ENCODE data around the gene SHC3. TPM values are rescaled to one million over a fixed set of nuclear protein-coding genes. Genes with fewer than 3 reads are reported as not detected.
A peak's percentile ranks its signal among the peaks of the same experiment; 100 is the strongest.

SHC3 gene
- total RNA-seq, 1 experiment from 2014 or later: 0.69 TPM

- H3K9me3 ChIP-seq: peaks cover 7% of the 10 kb centered on the region; the same call in 1 of the 2 replicates
- no peak for DNase-seq
- no peak overlapping the region for H3K4me3 ChIP-seq
- H3K27me3 ChIP-seq: no peaks in the 10 kb centered on the region
- no peaks in the 10 kb centered on the region for H3K36me3 ChIP-seq
These were observed 39.9 kb downstream of the SHC3 start for GRCh38 chr9:89138463-89139390.

- Histone ChIP-seq H3K27me3 (no peaks in the 10 kb centered on the region), H3K36me3 (no peaks in the 10 kb centered on the region), H3K9me3 (peaks cover 7% of the 10 kb centered on the region; the same call in 1 of the 2 replicates), H3K4me3 (no peak overlapping the region)
- peak; percentile 22 for DNase-seq
These were observed 40.8 kb downstream of the SHC3 start for GRCh38 chr9:89137542-89138462.

DNA sequence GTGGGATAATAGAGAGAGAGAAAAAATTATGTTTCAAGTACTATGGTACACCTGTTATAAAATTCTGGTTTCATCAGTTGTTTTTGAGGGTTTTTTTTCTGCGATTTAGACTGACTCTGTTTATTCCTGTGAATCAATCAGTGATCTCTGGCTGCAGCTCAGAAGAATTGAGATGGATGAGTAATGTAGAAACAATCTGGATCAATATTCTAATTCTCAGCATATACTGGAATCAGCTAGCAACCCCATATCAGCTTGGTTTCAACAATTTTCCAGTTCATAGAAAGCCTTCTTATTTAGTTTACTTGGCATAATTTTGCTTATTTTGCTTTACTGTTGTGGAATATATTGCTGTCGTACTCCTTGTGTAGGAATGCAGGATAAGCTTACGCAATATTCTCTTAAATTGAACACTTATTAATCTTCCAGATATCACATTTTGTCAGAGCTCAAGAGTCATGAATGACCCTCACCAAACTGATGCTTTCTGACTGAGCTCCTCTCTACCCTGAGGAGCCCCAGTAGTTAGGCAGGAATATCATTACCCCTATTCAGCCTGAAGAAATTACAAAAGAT, 42.9 kb downstream of the SHC3 start:
- DNase-seq: no peak
- H3K36me3 ChIP-seq: no peaks in the 10 kb centered on the region
- H3K9me3 ChIP-seq: peaks cover 7% of the 10 kb centered on the region; the same call in 1 of the 2 replicates
- H3K4me3 ChIP-seq: no peak overlapping the region
- H3K27me3 ChIP-seq: no peaks in the 10 kb centered on the region

- no peak for DNase-seq
- H3K4me3 ChIP-seq: no peak overlapping the region
These were observed 43.9 kb downstream of the SHC3 start for GRCh38 chr9:89134709-89135108.

DNA sequence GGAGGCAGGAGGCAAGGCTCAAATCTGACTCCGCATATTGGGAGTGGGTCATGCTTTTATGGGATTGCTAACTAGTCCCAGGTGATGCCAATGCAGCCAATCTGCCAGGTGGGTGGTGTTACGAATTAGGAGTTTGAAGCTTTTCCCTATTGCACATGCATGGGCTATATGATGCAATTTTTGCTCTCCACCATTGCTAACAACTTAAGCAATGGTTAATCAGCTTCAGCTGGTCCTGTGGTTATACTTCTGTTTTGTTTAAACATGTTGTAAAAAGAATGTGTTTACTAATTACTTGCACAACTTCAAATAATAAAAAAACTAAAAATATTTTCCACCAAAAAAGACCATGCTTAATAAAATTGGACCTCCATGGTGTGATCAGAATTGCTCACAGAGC, 55.7 kb downstream of the SHC3 start:
- no peak for DNase-seq
- H3K36me3 ChIP-seq: no peaks in the 10 kb centered on the region
- no peaks in the 10 kb centered on the region for H3K27me3 ChIP-seq
- no peak overlapping the region for H3K4me3 ChIP-seq
- H3K9me3 ChIP-seq: no peaks in the 10 kb centered on the region

More at GRCh38 chr9:89134709-89135108, 43.9 kb downstream of the SHC3 start:
- peaks cover 7% of the 10 kb centered on the region; the same call in 1 of the 2 replicates for H3K9me3 ChIP-seq
- no peaks in the 10 kb centered on the region for H3K27me3 ChIP-seq
- H3K36me3 ChIP-seq: no peaks in the 10 kb centered on the region

DNA sequence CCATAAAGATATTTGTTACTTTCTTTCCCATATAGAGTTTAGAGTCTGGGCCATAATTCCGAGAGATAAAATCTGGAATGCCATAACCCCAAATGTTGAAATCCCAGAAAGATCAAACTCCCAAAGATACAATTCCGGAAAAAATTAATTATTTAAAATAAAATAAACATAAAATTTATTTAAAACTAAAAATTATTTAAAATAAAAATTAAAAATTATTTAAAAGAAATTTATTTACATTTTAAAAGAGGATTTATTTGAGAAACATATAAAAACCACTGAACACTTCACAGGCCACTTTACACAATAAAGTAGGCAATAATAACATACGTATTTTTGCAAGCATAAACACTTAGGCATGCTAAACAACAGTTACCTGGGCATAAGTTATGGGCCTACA, 57.9 kb downstream of the SHC3 start:
- H3K9me3 ChIP-seq: no peaks in the 10 kb centered on the region
- no peak overlapping the region for H3K4me3 ChIP-seq
- H3K27me3 ChIP-seq: no peaks in the 10 kb centered on the region
- H3K36me3 ChIP-seq: no peaks in the 10 kb centered on the region
- DNase-seq: no peak

DNA sequence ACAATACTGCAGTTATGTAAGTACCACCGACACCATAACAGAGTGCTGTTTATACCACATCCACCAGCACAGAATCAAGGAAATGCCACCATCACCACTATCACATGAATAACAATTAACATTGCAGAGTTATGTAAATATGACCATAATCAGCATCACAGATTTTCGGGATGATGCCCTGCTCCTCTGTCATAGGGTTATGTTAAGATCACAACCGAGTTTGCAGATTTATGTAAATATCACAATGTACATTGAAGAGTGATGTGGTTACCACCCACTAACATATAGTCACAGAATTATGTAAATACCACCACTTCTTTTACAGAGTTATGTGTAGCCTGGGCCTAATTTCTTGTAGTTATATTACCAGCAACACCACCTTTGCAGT, 61.8 kb downstream of the SHC3 start:
- no peak for DNase-seq
- Histone ChIP-seq H3K27me3 (no peaks in the 10 kb centered on the region), H3K9me3 (no peaks in the 10 kb centered on the region), H3K4me3 (no peak overlapping the region), H3K36me3 (no peaks in the 10 kb centered on the region)

DNA sequence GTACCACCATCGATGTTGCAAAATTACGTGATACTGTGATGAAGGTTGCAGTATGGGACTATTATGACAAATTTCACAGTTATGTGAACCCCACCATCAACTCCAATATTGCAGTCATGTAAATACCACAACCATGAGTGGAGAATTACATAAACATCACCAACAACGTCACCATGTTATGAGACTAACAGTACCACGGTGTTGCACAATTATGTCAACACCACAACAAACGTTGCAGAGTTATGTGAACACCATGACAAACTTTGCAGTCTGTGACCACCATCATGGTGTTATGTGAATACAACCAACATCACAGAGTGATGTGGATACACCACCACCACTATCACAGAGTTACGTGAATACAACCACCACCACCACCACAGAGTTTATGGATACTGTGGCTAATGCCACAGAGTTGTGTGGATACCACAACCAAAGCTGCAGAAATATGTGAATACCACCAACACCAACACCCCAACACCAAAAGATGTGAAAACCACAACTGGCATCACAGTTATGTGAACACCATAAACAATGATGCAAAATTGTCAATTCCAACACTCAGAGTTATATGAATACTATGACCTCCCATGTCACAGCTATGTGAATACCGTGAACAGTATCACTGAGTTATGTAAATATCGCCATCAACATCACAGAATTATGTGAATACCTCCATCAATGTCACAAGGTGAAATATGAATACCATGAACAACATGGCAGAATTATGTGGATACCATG, 62.4 kb downstream of the SHC3 start:
- H3K27me3 ChIP-seq: no peaks in the 10 kb centered on the region
- H3K36me3 ChIP-seq: no peaks in the 10 kb centered on the region
- H3K4me3 ChIP-seq: no peak overlapping the region
- DNase-seq: no peak
- no peaks in the 10 kb centered on the region for H3K9me3 ChIP-seq

GRCh38 chr9:89115426-89115825, 63.2 kb downstream of the SHC3 start:
- Histone ChIP-seq H3K9me3 (no peaks in the 10 kb centered on the region), H3K4me3 (no peak overlapping the region), H3K36me3 (no peaks in the 10 kb centered on the region), H3K27me3 (no peaks in the 10 kb centered on the region)
- DNase-seq: no peak

GRCh38 chr9:89114741-89115140, 63.9 kb downstream of the SHC3 start:
- no peaks in the 10 kb centered on the region for H3K36me3 ChIP-seq
- no peaks in the 10 kb centered on the region for H3K9me3 ChIP-seq
- no peaks in the 10 kb centered on the region for H3K27me3 ChIP-seq
- DNase-seq: no peak
- H3K4me3 ChIP-seq: no peak overlapping the region

DNA sequence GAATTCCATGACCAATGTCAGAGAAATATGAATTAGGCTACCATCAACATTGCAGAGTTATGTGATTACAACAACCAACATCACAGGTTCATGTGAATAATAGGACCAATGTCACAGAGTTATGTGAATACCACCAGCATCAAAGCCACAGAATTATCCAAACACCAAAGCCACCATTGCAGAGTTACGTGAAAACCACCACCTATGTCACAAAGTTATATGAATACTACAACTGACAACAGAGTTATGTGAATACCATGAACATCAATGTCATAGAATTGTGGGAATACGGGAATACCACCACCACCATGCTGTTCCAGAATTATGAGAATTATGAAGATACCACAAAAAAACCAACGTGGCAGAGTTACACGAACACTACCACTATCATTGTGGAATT, 64.8 kb downstream of the SHC3 start:
- no peaks in the 10 kb centered on the region for H3K36me3 ChIP-seq
- no peak overlapping the region for H3K4me3 ChIP-seq
- H3K27me3 ChIP-seq: no peaks in the 10 kb centered on the region
- DNase-seq: no peak
- H3K9me3 ChIP-seq: no peaks in the 10 kb centered on the region

GRCh38 chr9:89112243-89112642, 66.4 kb downstream of the SHC3 start:
- Histone ChIP-seq H3K36me3 (no peaks in the 10 kb centered on the region), H3K27me3 (no peaks in the 10 kb centered on the region), H3K4me3 (no peak overlapping the region), H3K9me3 (no peaks in the 10 kb centered on the region)
- DNase-seq: no peak

GRCh38 chr9:89109666-89110065, 69.0 kb downstream of the SHC3 start:
- no peak overlapping the region for H3K4me3 ChIP-seq
- H3K27me3 ChIP-seq: no peaks in the 10 kb centered on the region
- no peak for DNase-seq
- H3K36me3 ChIP-seq: no peaks in the 10 kb centered on the region
- H3K9me3 ChIP-seq: no peaks in the 10 kb centered on the region

DNA sequence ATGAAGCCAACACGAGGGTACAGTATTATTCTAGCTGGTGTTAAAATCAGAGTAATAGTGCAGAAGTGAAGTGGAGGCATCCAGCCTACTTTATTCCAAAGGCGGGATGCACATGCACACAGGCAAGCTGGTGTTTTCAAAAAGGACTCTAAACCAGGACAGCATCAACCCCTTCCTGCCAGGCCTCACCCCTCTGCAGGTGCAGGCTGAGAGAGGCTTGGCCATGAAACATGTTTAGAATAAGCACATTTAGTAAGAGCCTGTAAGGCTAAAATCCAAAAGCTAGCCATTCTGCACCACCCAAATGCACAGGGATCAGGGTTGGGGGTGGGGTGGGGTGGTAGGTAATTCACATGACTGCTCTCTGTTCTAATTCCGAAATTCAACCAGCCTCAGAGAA, 71.2 kb downstream of the SHC3 start:
- Histone ChIP-seq H3K27me3 (no peaks in the 10 kb centered on the region), H3K9me3 (no peaks in the 10 kb centered on the region), H3K36me3 (no peaks in the 10 kb centered on the region), H3K4me3 (no peak overlapping the region)
- no peak for DNase-seq

DNA sequence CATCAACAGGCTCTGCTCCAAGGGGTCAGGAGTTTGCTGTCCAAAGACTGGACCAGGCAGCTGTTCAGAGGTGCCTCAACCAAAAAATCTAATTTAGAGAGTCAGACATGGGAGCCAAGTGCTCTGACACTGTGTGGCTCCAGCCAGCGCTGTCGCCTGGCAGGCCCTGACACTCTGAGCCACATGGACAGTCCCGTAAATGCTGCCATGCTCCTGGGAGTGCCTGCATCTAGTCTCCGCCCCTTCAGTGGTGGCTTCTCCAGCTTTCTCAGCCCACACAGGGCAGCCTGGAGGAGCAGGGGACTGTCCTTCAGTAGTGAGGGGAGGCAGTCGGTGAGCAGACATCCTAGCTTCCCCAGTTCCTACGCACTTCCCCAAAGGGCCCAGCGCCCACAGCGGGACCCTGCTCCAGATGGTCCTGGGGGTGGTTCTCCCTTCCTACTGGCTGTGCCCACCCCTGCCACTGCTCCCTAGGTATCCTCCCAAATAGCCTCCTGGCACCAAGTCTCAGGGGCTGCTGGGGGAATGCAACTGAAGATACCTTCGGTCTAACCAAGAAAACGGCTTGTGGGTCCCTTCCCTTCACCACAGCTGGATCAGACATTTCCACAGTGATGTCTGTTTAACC, 72.3 kb downstream of the SHC3 start:
- no peak for DNase-seq
- Histone ChIP-seq H3K27me3 (no peaks in the 10 kb centered on the region), H3K4me3 (no peak overlapping the region), H3K36me3 (no peaks in the 10 kb centered on the region), H3K9me3 (no peaks in the 10 kb centered on the region)

GRCh38 chr9:89104821-89105220, 73.8 kb downstream of the SHC3 start:
- Histone ChIP-seq H3K27me3 (no peaks in the 10 kb centered on the region), H3K9me3 (no peaks in the 10 kb centered on the region), H3K4me3 (no peak overlapping the region), H3K36me3 (no peaks in the 10 kb centered on the region)
- DNase-seq: no peak

Data from MG63 (cell line).